HEK293 (cell line): Measurements from ENCODE around the gene SLC43A3.

ENCODE experiments used
- GLI4 ChIP-seq: fragments of 450-650 bp; formaldehyde crosslinking; IDR thresholded peaks from 2 replicates; pipeline ENCODE4 v1.5.1; 2016; ENCODE audit warnings: missing biosample characterization, missing genetic modification characterization
- GLIS1 ChIP-seq: fragments of 450-650 bp; formaldehyde crosslinking; IDR thresholded peaks from 2 replicates; pipeline ENCODE4 v1.5.1; 2016; ENCODE audit warnings: missing biosample characterization, missing genetic modification characterization
- KLF1 ChIP-seq: fragments of 450-650 bp; formaldehyde crosslinking; IDR thresholded peaks from 2 replicates; pipeline ENCODE4 v1.5.1; 2016; ENCODE audit warnings: missing biosample characterization, missing genetic modification characterization
- MYNN ChIP-seq: fragments of 450-650 bp; formaldehyde crosslinking; IDR thresholded peaks from 2 replicates; pipeline ENCODE4 v1.5.1; 2016; ENCODE audit warnings: missing biosample characterization, missing genetic modification characterization, borderline replicate concordance
- OSR2 ChIP-seq: fragments of 450-650 bp; formaldehyde crosslinking; IDR thresholded peaks from 2 replicates; pipeline ENCODE4 v1.5.1; 2016; ENCODE audit warnings: missing biosample characterization, missing genetic modification characterization
- REPIN1 ChIP-seq: fragments of 450-650 bp; formaldehyde crosslinking; IDR thresholded peaks from 2 replicates; pipeline ENCODE4 v1.5.1; 2017; ENCODE audit warnings: missing biosample characterization, missing genetic modification characterization, low read depth
- SCRT2 ChIP-seq: fragments of 450-650 bp; formaldehyde crosslinking; IDR thresholded peaks from 2 replicates; pipeline ENCODE4 v1.5.1; 2016; ENCODE audit warnings: missing biosample characterization, missing genetic modification characterization
- SP2 ChIP-seq: fragments of 450-650 bp; formaldehyde crosslinking; IDR thresholded peaks from 2 replicates; pipeline ENCODE4 v1.5.1; 2016; ENCODE audit warnings: missing biosample characterization, missing genetic modification characterization
- ZBTB20 ChIP-seq: fragments of 450-650 bp; formaldehyde crosslinking; IDR thresholded peaks from 2 replicates; pipeline ENCODE4 v1.5.1; 2016; ENCODE audit warnings: missing biosample characterization, missing genetic modification characterization
- ZBTB21 ChIP-seq: fragments of 450-650 bp; formaldehyde crosslinking; IDR thresholded peaks from 2 replicates; pipeline ENCODE4 v1.5.1; 2017; ENCODE audit warnings: missing biosample characterization, missing genetic modification characterization
- ZBTB6 ChIP-seq: fragments of 450-650 bp; formaldehyde crosslinking; IDR thresholded peaks from 2 replicates; pipeline ENCODE4 v1.5.1; 2017; ENCODE audit warnings: missing biosample characterization, missing genetic modification characterization
- ZFHX2 ChIP-seq: fragments of 450-650 bp; formaldehyde crosslinking; conservative IDR thresholded peaks from 2 replicates; pipeline ENCODE4 v1.5.1; 2016; ENCODE audit warnings: missing biosample characterization, missing genetic modification characterization
- ZIC2 ChIP-seq: fragments of 450-650 bp; formaldehyde crosslinking; IDR thresholded peaks from 2 replicates; pipeline ENCODE4 v1.5.1; 2016; ENCODE audit warnings: missing biosample characterization, missing genetic modification characterization
- ZNF169 ChIP-seq: fragments of 450-650 bp; formaldehyde crosslinking; IDR thresholded peaks from 2 replicates; pipeline ENCODE4 v1.5.1; 2016; ENCODE audit warnings: missing biosample characterization, missing genetic modification characterization
- ZNF23 ChIP-seq: fragments of 450-650 bp; formaldehyde crosslinking; IDR thresholded peaks from 2 replicates; pipeline ENCODE4 v1.5.1; 2016; ENCODE audit warnings: missing biosample characterization, missing genetic modification characterization, borderline replicate concordance
- ZNF26 ChIP-seq: fragments of 450-650 bp; formaldehyde crosslinking; IDR thresholded peaks from 2 replicates; pipeline ENCODE4 v1.5.1; 2016; ENCODE audit warnings: missing biosample characterization, missing genetic modification characterization
- ZNF274 ChIP-seq, 2 experiments: fragments of 200-500 bp in 1 of 2; fragments of 450-650 bp in 1 of 2; sonication (Bioruptor generic) in 1 of 2; formaldehyde crosslinking in 1 of 2; IDR thresholded peaks; 2 replicates each; pipeline versions ENCODE4 v1.5.1 to v1.6.1; 2014 to 2016; ENCODE audit warnings: borderline replicate concordance in 1 of 2, inconsistent platforms in 1 of 2, low read length in 1 of 2, missing biosample characterization in 1 of 2, missing genetic modification characterization in 1 of 2
- ZNF311 ChIP-seq: fragments of 450-650 bp; formaldehyde crosslinking; IDR thresholded peaks from 2 replicates; pipeline ENCODE4 v1.5.1; 2017; ENCODE audit warnings: missing biosample characterization, missing genetic modification characterization, borderline replicate concordance
- ZNF341 ChIP-seq: fragments of 450-650 bp; formaldehyde crosslinking; IDR thresholded peaks from 2 replicates; pipeline ENCODE4; 2016; ENCODE audit warnings: low read depth, missing biosample characterization, missing genetic modification characterization
- ZNF37A ChIP-seq: fragments of 450-650 bp; IDR thresholded peaks from 2 replicates; pipeline ENCODE4 v1.5.1; 2018; ENCODE audit warnings: missing biosample characterization, missing genetic modification characterization
- ZNF391 ChIP-seq: fragments of 450-650 bp; formaldehyde crosslinking; IDR thresholded peaks from 2 replicates; pipeline ENCODE4 v1.5.1; 2016; ENCODE audit warnings: low read depth, missing biosample characterization, missing genetic modification characterization, borderline replicate concordance
- ZNF473 ChIP-seq: fragments of 450-650 bp; formaldehyde crosslinking; IDR thresholded peaks from 2 replicates; pipeline ENCODE4 v1.5.1; 2017; ENCODE audit warnings: missing biosample characterization, missing genetic modification characterization
- ZNF660 ChIP-seq: fragments of 450-650 bp; IDR thresholded peaks from 2 replicates; pipeline ENCODE4 v1.5.1; 2018; ENCODE audit warnings: missing biosample characterization, mild to moderate bottlenecking, missing genetic modification characterization
- ZNF692 ChIP-seq: fragments of 450-650 bp; formaldehyde crosslinking; IDR thresholded peaks from 2 replicates; pipeline ENCODE4 v1.5.1; 2016; ENCODE audit warnings: missing biosample characterization, missing genetic modification characterization
- ZNF747 ChIP-seq: fragments of 450-650 bp; formaldehyde crosslinking; IDR thresholded peaks from 2 replicates; pipeline ENCODE4 v1.5.1; 2016; ENCODE audit warnings: missing biosample characterization, missing genetic modification characterization
- ZNF777 ChIP-seq: fragments of 450-650 bp; formaldehyde crosslinking; IDR thresholded peaks from 2 replicates; pipeline ENCODE4 v1.5.1; 2017; ENCODE audit warnings: missing biosample characterization, missing genetic modification characterization, borderline replicate concordance
- ZSCAN30 ChIP-seq: fragments of 450-650 bp; IDR thresholded peaks from 2 replicates; pipeline ENCODE4 v1.5.1; 2018; ENCODE audit warnings: missing biosample characterization, mild to moderate bottlenecking, missing genetic modification characterization, moderate library complexity
- TF ChIP-seq, protein P1 (sequence below): fragments of 450-650 bp; formaldehyde crosslinking; IDR thresholded peaks from 2 replicates; pipeline ENCODE4 v1.5.1; 2016; ENCODE audit warnings: missing biosample characterization, missing genetic modification characterization
- TF ChIP-seq, protein P2 (sequence below): fragments of 450-650 bp; formaldehyde crosslinking; IDR thresholded peaks from 2 replicates; pipeline ENCODE4 v1.5.1; 2016; ENCODE audit warnings: missing biosample characterization, missing genetic modification characterization
- TF ChIP-seq, protein P3 (sequence below): fragments of 450-650 bp; formaldehyde crosslinking; IDR thresholded peaks from 2 replicates; pipeline ENCODE4 v1.5.1; 2016; ENCODE audit warnings: missing biosample characterization, missing genetic modification characterization

SLC43A3 gene

DNA sequence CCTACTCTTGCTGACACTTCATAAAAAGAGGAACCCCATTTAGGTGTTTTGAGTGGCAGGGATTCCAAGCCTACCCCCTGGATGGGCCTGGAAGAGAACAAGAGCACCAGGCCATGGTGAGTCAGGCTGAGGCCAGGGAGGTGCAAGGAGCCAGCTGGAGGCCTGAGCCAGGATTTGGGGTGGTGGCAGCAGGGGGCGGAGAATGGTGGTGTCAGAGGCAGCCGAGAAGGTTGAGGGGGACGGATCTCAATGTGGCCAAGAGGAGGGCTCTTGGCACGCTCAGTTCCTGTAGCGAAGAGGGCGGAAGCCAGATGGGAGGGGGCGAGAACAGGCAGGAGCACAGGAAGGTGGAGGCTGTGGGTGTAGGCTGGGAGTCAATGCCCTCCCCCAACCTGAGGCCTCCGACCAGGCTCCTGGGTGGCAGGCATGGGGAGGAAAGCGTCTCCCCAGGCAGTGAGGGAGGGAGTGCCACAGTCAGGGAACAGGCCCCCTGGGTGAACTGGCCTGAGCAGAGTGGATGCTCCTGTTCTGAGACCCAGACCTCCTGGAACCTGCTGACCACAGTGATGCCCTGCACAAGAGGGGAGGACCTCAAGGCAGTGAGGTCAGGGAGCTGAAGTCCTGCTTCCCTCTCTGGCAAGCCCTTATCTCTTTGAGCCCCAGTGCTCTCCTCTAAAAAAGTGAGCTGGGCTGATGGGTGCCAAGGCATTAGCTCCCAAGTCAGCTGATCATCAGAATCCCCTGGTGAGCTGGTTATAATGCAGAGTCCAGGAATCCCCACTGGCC is 47.3 kb upstream of the SLC43A3 start (continued):
- TF ChIP-seq, protein P1, sequence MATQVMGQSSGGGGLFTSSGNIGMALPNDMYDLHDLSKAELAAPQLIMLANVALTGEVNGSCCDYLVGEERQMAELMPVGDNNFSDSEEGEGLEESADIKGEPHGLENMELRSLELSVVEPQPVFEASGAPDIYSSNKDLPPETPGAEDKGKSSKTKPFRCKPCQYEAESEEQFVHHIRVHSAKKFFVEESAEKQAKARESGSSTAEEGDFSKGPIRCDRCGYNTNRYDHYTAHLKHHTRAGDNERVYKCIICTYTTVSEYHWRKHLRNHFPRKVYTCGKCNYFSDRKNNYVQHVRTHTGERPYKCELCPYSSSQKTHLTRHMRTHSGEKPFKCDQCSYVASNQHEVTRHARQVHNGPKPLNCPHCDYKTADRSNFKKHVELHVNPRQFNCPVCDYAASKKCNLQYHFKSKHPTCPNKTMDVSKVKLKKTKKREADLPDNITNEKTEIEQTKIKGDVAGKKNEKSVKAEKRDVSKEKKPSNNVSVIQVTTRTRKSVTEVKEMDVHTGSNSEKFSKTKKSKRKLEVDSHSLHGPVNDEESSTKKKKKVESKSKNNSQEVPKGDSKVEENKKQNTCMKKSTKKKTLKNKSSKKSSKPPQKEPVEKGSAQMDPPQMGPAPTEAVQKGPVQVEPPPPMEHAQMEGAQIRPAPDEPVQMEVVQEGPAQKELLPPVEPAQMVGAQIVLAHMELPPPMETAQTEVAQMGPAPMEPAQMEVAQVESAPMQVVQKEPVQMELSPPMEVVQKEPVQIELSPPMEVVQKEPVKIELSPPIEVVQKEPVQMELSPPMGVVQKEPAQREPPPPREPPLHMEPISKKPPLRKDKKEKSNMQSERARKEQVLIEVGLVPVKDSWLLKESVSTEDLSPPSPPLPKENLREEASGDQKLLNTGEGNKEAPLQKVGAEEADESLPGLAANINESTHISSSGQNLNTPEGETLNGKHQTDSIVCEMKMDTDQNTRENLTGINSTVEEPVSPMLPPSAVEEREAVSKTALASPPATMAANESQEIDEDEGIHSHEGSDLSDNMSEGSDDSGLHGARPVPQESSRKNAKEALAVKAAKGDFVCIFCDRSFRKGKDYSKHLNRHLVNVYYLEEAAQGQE (tag by site-specific recombination): no peak
- no peak for TF ChIP-seq ZBTB20 (tag by site-specific recombination)
- TF ChIP-seq, protein P2, sequence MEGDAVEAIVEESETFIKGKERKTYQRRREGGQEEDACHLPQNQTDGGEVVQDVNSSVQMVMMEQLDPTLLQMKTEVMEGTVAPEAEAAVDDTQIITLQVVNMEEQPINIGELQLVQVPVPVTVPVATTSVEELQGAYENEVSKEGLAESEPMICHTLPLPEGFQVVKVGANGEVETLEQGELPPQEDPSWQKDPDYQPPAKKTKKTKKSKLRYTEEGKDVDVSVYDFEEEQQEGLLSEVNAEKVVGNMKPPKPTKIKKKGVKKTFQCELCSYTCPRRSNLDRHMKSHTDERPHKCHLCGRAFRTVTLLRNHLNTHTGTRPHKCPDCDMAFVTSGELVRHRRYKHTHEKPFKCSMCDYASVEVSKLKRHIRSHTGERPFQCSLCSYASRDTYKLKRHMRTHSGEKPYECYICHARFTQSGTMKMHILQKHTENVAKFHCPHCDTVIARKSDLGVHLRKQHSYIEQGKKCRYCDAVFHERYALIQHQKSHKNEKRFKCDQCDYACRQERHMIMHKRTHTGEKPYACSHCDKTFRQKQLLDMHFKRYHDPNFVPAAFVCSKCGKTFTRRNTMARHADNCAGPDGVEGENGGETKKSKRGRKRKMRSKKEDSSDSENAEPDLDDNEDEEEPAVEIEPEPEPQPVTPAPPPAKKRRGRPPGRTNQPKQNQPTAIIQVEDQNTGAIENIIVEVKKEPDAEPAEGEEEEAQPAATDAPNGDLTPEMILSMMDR: no peak
- peak; percentile 91 for TF ChIP-seq ZFHX2
- TF ChIP-seq ZNF274 (IDR thresholded peaks at IDR 0.05; ENCODE audit: low read length): no peak
- TF ChIP-seq ZNF274 (tag by site-specific recombination; IDR thresholded peaks at IDR 0.05; ENCODE audit: borderline replicate concordance): no peak
- TF ChIP-seq ZNF660: no peak
- TF ChIP-seq GLIS1 (tag by site-specific recombination): peak; percentile 97
- TF ChIP-seq ZBTB21: no peak
- TF ChIP-seq ZNF311 (tag by site-specific recombination): no peak
- no peak for TF ChIP-seq ZNF692 (tag by site-specific recombination)
- TF ChIP-seq, protein P3, sequence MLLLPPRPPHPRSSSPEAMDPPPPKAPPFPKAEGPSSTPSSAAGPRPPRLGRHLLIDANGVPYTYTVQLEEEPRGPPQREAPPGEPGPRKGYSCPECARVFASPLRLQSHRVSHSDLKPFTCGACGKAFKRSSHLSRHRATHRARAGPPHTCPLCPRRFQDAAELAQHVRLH (tag by site-specific recombination): no peak
- TF ChIP-seq ZNF391 (tag by site-specific recombination): no peak
- no peak for TF ChIP-seq ZBTB6 (tag by site-specific recombination)
- no peak for TF ChIP-seq ZNF37A (tag by site-specific recombination)
- no peak for TF ChIP-seq ZNF473 (tag by site-specific recombination)
- no peak for TF ChIP-seq REPIN1 (tag by site-specific recombination)
- TF ChIP-seq ZSCAN30: no peak
- no peak for TF ChIP-seq SCRT2 (tag by site-specific recombination)
- TF ChIP-seq ZIC2 (tag by site-specific recombination): peak; percentile 71; the same call in 1 of the 2 replicates
- no peak for TF ChIP-seq OSR2 (tag by site-specific recombination)
- no peak for TF ChIP-seq MYNN (tag by site-specific recombination)
- no peak for TF ChIP-seq ZNF341 (tag by site-specific recombination)
- TF ChIP-seq ZNF777: no peak
- TF ChIP-seq ZNF26: no peak
- TF ChIP-seq KLF1 (tag by site-specific recombination): 0 out of 2 replicates have a peak, but pooled peaks have one; percentile 23
- no peak for TF ChIP-seq GLI4 (tag by site-specific recombination)
- no peak for TF ChIP-seq ZNF169
- TF ChIP-seq ZNF747 (tag by site-specific recombination): no peak
- TF ChIP-seq ZNF23: no peak
- TF ChIP-seq SP2: 0 out of 2 replicates have a peak, but pooled peaks have one; percentile 24
